NCI-H1105 treated with DMSO at 0.1 percent for 48 hours (cell line): ENCODE data around the gene KIAA1328.
"Not testable (repeated sequence)": the region's sequence is repeated elsewhere in the genome, so short reads cannot be mapped to it uniquely, and the experiment has no call there.

ENCODE experiments used
- DNase-seq: peaks from one replicate; lab custom pipeline; 2025; lab: John Stamatoyannopoulos, UW

Gene KIAA1328

GRCh38 chr18:36828630-36829361 is at the start of gene KIAA1328, which contains the start of gene TPGS2:
TSS of gene KIAA1328 (plus strand) at chr18:36829127. CDS start at chr18:36829139, 12 bp downstream.
TSS of gene TPGS2 (minus strand) at chr18:36829002. CDS start at chr18:36828767, 235 bp downstream.
- DNase-seq: peak; percentile 87

- DNase-seq: no peak
Measured at GRCh38 chr18:36780748-36781147, 48.2 kb upstream of the KIAA1328 start.

- DNase-seq: no peak
Measured at GRCh38 chr18:36782710-36783109, 46.2 kb upstream of the KIAA1328 start.

DNA sequence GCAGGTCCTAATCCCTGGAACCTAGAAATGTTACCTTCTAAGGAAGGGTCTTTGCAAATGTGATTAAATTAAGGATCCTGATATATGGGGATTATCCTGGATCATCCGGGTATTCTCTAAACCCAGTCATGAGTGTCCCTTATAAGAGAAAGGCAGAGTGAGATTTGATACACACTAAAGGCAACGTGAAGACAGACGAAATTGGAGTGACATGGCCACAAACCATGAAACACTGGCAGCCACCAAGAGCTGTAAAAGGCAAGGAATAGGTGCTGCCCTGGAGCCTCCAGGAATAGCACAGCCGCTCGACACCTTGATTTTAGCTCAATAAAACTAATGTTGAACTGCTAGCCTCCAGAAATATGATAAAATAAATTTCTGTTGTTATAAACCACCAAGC is 45.1 kb upstream of the KIAA1328 start:
- no peak for DNase-seq

DNA sequence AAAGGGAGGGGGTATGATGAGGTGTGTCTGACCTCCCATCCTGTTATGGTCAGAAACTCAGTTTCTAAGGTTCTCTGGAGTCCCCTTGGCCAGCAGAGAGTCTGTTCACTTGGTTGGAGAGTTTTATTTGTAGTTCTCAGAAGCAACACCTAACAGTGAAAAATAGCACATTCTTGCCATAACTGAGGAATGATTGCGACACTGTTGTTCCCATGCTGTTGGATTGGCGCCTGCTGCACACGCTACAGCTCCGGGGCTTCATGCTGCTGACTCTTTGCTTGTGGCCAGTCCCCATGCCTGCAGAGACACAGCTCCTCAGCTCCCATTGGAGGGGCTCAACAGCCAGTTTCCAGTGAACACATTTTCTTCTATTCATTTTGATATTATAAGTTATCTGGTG is 42.2 kb upstream of the KIAA1328 start:
- DNase-seq: no peak

- DNase-seq: no peak
Measured at GRCh38 chr18:36792634-36793283, 36.2 kb upstream of the KIAA1328 start.

GRCh38 chr18:36798738-36799473 is 30.0 kb upstream of the KIAA1328 start:
- no peak for DNase-seq

DNA sequence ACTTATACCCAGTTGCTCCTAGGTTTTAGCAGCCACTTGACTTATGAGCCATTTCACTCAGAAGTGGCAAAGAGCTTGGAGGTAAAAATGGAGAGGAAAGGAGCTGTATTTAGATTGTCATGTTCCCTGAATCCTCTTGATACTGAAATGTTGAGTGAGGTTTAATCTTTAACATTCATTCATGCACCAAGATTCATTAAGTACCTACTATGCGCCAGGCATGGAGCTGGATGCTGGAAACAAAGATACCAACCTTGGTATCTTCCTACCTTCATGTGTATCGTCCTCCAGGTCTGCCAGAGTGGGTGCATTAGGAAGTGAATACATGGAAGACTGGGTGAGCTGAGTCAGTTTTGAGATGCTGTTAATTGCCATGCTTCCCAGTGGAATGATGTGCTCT is 23.8 kb upstream of the KIAA1328 start:
- no peak for DNase-seq

- no peak for DNase-seq
Measured at GRCh38 chr18:36808681-36809080, 20.2 kb upstream of the KIAA1328 start.

DNA sequence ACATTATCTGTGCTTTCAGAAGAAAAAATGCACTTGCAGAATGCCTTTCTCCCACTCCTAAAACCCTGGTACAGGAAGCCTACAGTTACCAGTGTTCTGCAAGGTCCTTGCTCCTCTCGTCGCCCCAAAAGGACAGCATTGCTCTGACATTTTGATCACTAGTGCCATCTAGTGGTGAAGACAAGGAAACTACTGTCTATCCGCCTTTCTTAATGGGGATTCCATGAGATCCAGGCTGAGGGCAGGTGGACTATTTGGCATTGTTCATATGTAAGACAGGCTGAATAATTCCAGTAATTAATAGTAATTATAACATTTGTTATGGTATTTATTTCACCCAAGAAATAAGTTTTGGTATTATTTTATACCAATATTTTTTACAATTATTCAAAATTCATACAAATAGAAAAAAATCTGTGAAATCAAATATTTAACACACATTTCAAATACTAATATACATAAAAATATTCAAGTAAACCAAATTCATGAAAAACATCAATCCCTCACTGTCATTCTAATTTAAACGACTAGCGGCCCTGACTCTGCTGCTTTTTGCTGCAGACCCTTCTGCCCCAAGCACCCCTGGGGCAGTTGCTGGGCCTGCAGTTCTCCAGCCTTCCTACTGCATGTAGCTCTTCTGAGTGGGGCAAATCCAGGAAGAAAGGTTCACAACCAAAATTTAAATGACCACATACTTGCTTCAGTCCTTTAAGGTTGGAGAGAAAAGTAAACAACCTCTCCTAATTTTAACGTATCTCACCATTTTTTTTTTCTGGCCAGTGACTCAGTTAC is 19.1 kb upstream of the KIAA1328 start:
- DNase-seq: peak; percentile 89

DNA sequence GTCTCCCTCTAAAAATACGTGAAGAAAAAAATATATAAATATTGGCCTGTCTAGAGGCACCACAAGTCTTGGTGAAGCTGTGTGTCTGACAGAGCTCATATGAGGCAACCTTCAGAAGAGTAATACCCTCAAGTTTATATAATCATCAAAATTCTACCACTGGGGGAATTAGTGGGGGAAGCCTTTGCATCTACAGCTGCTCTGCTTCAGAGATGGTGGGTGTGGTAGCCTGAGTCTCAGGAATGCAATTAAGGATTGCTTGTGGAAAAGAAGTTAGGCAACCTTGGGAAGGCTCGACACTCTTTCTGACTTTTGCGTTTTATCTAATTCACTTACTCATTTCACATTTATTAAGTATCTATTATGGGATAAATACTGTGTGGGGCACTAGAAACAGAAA is 17.5 kb upstream of the KIAA1328 start:
- DNase-seq: no peak

GRCh38 chr18:36811955-36812354 is 17.0 kb upstream of the KIAA1328 start:
- no peak for DNase-seq

DNA sequence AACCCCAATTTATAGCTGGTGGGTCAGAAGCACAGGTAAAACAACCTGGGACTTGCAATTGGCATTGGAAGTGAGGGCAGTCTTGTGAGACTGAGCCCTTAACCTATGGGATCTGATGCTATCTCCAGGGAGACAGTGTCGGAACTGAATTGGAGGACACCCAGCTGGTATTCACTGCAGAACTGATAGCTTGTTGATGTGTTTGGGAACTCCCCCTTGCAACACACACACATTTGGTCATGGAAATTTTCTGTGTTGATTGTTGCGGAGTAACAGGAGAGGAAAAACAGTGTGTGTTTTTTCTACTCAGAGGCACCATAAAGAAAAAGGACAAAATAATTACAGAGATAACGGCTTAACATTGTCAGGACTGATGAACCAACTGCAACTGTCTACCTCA is 16.2 kb upstream of the KIAA1328 start:
- no peak for DNase-seq

- no peak for DNase-seq
Measured at GRCh38 chr18:36813101-36813775, 15.7 kb upstream of the KIAA1328 start.

- DNase-seq: no peak
Measured at GRCh38 chr18:36813824-36814223, 15.1 kb upstream of the KIAA1328 start.

DNA sequence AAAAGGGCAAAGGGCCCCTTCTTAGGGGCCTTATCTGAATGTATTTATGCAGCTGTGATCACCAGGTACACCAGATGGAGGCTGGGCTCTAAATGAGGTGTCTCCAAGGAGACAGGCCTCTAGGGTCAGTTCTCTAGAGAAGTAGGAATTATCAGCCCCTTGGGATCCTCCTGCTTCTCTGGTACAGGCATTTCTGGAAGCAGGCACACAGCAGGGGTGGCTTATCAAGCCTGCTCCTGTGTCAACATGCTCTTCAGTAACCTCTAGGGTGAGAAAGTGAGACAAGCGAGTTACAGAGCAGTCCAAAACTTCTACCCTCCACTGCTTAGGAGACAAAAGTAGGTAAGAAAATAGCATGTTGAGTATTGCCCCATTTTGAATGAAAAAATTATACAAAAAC is 13.9 kb upstream of the KIAA1328 start:
- DNase-seq: no peak

- DNase-seq: not testable (repeated sequence)
Measured at GRCh38 chr18:36816096-36816495, 12.8 kb upstream of the KIAA1328 start.

- DNase-seq: no peak
Measured at GRCh38 chr18:36817039-36817438, 11.9 kb upstream of the KIAA1328 start.

DNA sequence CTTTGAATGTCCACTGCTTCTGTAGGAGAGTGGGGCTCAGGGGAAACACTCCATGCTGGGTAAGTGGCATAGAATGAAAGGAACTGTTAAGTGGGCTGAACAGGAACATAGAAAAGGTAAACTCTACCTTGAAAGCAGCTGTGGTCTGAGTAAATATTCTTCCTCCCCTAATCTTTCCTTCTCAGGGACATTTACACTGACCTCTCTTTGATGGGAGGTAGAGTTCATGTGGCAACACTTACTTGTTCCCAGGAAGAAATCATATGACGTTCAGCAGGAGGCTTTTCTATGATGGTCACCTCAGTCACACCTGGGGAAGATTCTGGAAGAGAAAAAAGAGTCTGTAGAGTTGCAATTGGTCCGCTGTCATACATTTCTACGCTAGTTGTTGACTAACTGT is 10.3 kb upstream of the KIAA1328 start:
- DNase-seq: no peak

GRCh38 chr18:36819621-36820020 is 9.3 kb upstream of the KIAA1328 start:
- DNase-seq: no peak

DNA sequence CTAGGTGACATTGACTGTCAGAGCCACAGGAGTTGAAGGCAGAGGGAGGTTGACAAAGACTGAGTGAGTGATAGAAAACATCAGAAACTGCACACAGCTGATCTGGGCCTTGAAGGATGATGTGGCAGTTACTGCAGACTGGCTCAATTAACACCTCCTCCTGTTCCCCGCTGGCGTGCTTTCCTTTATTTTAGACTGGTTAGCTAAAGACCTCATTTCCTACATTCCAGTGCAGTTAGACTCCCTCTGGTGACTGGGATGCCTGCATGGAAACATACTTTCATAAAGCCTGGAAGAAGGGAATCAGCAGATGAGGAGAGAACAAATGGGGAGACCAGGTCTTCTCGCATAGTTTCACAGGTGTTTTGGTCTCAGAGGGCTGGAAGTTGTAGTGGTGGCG is 7.2 kb upstream of the KIAA1328 start:
- DNase-seq: no peak

- no peak for DNase-seq
Measured at GRCh38 chr18:36825526-36825925, 3.4 kb upstream of the KIAA1328 start.
